A549 (cell line): Measurements from ENCODE around the gene CCDC188. TPM values are rescaled to one million over a fixed set of nuclear protein-coding genes. Genes with fewer than 3 reads are reported as not detected.

ENCODE experiments used
- ATAC-seq, 2 experiments: fragments of 200-7000 bp in 1 of 2; fragments of >200 bp in 1 of 2; cut with Nextera tagmentation in 1 of 2; cut with Tn5 transposase in 1 of 2; 3 replicates each; pipeline versions ENCODE4 v1.8.0 to v1.9.1; 2018 to 2020; ENCODE audit warnings: mild to moderate bottlenecking in 1 of 2, moderate library complexity in 1 of 2
- CTCF ChIA-PET: fragments of 300-600 bp; sonication (Branson Sonifier 250); formaldehyde crosslinking; extraction: SDS; loops from one replicate; lab custom pipeline; 2021; ENCODE audit warnings: antibody characterized with exemption, inconsistent platforms; lab: Yijun Ruan, JAX
- POLR2A ChIA-PET: fragments of 350-600 bp; formaldehyde crosslinking; extraction: SDS; loops from one replicate; lab custom pipeline; 2021; ENCODE audit warnings: antibody characterized with exemption, inconsistent platforms; lab: Yijun Ruan, JAX
- DNase-seq, 2 experiments: peaks; one replicate each; pipeline versions ENCODE4 v3.0.0 to v3.0.0-alpha.2; 2011 to 2016; ENCODE audit warnings: low read depth in 1 of 2, low spot score in 1 of 2
- FAIRE-seq: peaks from 2 replicates; lab custom pipeline; 2011; peaks lifted over from hg19 to GRCh38; lab: Jason Lieb, UNC
- H3K27ac ChIP-seq, 2 experiments: fragments of >200 bp; sonication (Bioruptor Twin); formaldehyde crosslinking; 3 replicates each; pipeline ENCODE4 v1.5.1; 2016 to 2017
- H3K4me1 ChIP-seq: fragments of >200 bp; sonication (Bioruptor Twin); formaldehyde crosslinking; 3 replicates; pipeline ENCODE4 v1.6.1; 2016
- H3K4me2 ChIP-seq: fragments of >200 bp; sonication (Bioruptor Twin); formaldehyde crosslinking; 3 replicates; pipeline ENCODE4 v1.6.1; 2016
- H3K4me3 ChIP-seq: fragments of >200 bp; sonication (Bioruptor Twin); formaldehyde crosslinking; 3 replicates; pipeline ENCODE4 v1.5.1; 2016
- H3K9me3 ChIP-seq: fragments of >200 bp; sonication (Bioruptor Twin); formaldehyde crosslinking; 3 replicates; pipeline ENCODE4 v1.6.1; 2016
- CEBPB ChIP-seq, 2 experiments: fragments of >200 bp in 1 of 2; sonication (Bioruptor Twin) in 1 of 2; formaldehyde crosslinking in 1 of 2; IDR thresholded peaks; 2 replicates each; pipeline ENCODE4 v1.6.1; 2012 to 2016
- EP300 ChIP-seq, 2 experiments: fragments of >200 bp; sonication (Bioruptor Twin); formaldehyde crosslinking; IDR thresholded peaks; 2 replicates in 1 of 2; 3 replicates in 1 of 2; pipeline ENCODE4 v1.6.1; 2016 to 2017
- HEYL ChIP-seq: fragments of 250-450 bp; sonication (Bioruptor Pico); IDR thresholded peaks from 2 replicates; pipeline ENCODE4 v1.8.0; 2021; ENCODE audit warnings: mild to moderate bottlenecking, moderate library complexity
- HOXA7 ChIP-seq: fragments of 250-450 bp; sonication (Bioruptor Pico); IDR thresholded peaks from 2 replicates; pipeline ENCODE4 v1.5.0; 2020; ENCODE audit warnings: mild to moderate bottlenecking, moderate library complexity
- HOXB13 ChIP-seq: fragments of 250-450 bp; sonication (Bioruptor Pico); IDR thresholded peaks from 2 replicates; pipeline ENCODE4 v1.5.0; 2020; ENCODE audit warnings: low read depth, mild to moderate bottlenecking, moderate library complexity
- JUN ChIP-seq, 2 experiments: fragments of >200 bp; sonication (Bioruptor Twin); formaldehyde crosslinking; IDR thresholded peaks; 2 replicates in 1 of 2; 3 replicates in 1 of 2; pipeline ENCODE4 v1.6.1; 2016 to 2017
- KDM1A ChIP-seq: fragments of 200-600 bp; sonication (generic); IDR thresholded peaks from 2 replicates; pipeline ENCODE4 v1.6.1; 2016; ENCODE audit warnings: low read depth, mild to moderate bottlenecking
- MAZ ChIP-seq: fragments of 150-350 bp; IDR thresholded peaks from 2 replicates; pipeline ENCODE4 v1.6.1; 2014; ENCODE audit warnings: antibody characterized with exemption, low read depth, low read length, borderline replicate concordance
- NR3C1 ChIP-seq: fragments of >200 bp; sonication (Bioruptor Twin); formaldehyde crosslinking; IDR thresholded peaks from 3 replicates; pipeline ENCODE4 v1.6.1; 2017
- PHF8 ChIP-seq: fragments of 200-600 bp; sonication (generic); IDR thresholded peaks from 2 replicates; pipeline ENCODE4 v1.6.1; 2016; ENCODE audit warnings: low read depth, mild to moderate bottlenecking, antibody characterized with exemption, moderate library complexity, borderline replicate concordance
- RNF2 ChIP-seq: fragments of 200-600 bp; sonication (generic); IDR thresholded peaks from 2 replicates; pipeline ENCODE4 v1.6.1; 2016; ENCODE audit warnings: low read depth, mild to moderate bottlenecking, antibody characterized with exemption, moderate library complexity, borderline replicate concordance
- SREBF2 ChIP-seq: fragments of 450-650 bp; IDR thresholded peaks from 2 replicates; pipeline ENCODE4 v1.6.1; 2014; ENCODE audit warnings: mild to moderate bottlenecking, moderate library complexity
- TFCP2L1 ChIP-seq: fragments of 250-450 bp; sonication (Bioruptor Pico); IDR thresholded peaks from 2 replicates; pipeline ENCODE4 v1.5.0; 2021; ENCODE audit warnings: mild to moderate bottlenecking
- TP53 ChIP-seq: fragments of 250-450 bp; sonication (Bioruptor Pico); IDR thresholded peaks from 2 replicates; pipeline ENCODE4 v1.5.0; 2021; ENCODE audit warnings: mild to moderate bottlenecking, moderate library complexity
- ZC3H11A ChIP-seq: fragments of 450-650 bp; IDR thresholded peaks from 2 replicates; pipeline ENCODE4 v1.6.1; 2014; ENCODE audit warnings: antibody characterized with exemption, mild to moderate bottlenecking
- ZFP36 ChIP-seq: fragments of 450-650 bp; IDR thresholded peaks from 2 replicates; pipeline ENCODE4 v1.6.1; 2014; ENCODE audit warnings: borderline replicate concordance; ENCODE audit not compliant: partially characterized antibody
- ZSCAN20 ChIP-seq: fragments of 250-450 bp; sonication (Bioruptor Pico); IDR thresholded peaks from 2 replicates; pipeline ENCODE4 v1.8.0; 2022; ENCODE audit warnings: mild to moderate bottlenecking, moderate library complexity
- WGBS: methylation state at CpG from one replicate; pipeline ENCODE4 v1.1.6; 2017; ENCODE audit errors: missing lambda C conversion rate; 5-methylcytosine and 5-hydroxymethylcytosine counted together
- polyA plus RNA-seq, 4 experiments: library from polyadenylated mRNA; depleted of rRNA in 3 of 4; stranded (reverse); fragments of >200 nt; fragmentation: RNase III in 1 of 4; extraction: RNeasy Plus Mini Kit Qiagen cat#74134 plus additional on column Dnase treatment in 1 of 4; gene quantifications; 2 replicates in 3 of 4; 3 replicates in 1 of 4; pipeline ENCODE4 v1.2.3, GENCODE V29; 2011 to 2017
- TF ChIP-seq, protein P1 (sequence below): IDR thresholded peaks from 2 replicates; pipeline ENCODE4 v1.6.1; 2012; ENCODE audit warnings: low read depth, borderline replicate concordance
- TF ChIP-seq, protein P2 (sequence below): IDR thresholded peaks from 2 replicates; pipeline ENCODE4 v1.6.1; 2012
- TF ChIP-seq, protein P3 (sequence below): fragments of 200-600 bp; sonication (generic); IDR thresholded peaks from 2 replicates; pipeline ENCODE4 v1.6.1; 2016; ENCODE audit warnings: antibody characterized with exemption, mild to moderate bottlenecking, moderate library complexity
- TF ChIP-seq, protein P4 (sequence below): fragments of 250-450 bp; sonication (Bioruptor Pico); IDR thresholded peaks from 2 replicates; pipeline ENCODE4 v1.5.0; 2020; ENCODE audit warnings: low read depth, mild to moderate bottlenecking, moderate library complexity
- TF ChIP-seq, protein P5 (sequence below): fragments of 450-650 bp; IDR thresholded peaks from 2 replicates; pipeline ENCODE4 v1.6.1; 2014; ENCODE audit warnings: antibody characterized with exemption
- TF ChIP-seq, protein P6 (sequence below): fragments of 250-450 bp; sonication (Bioruptor Pico); IDR thresholded peaks from 2 replicates; pipeline ENCODE4 v1.5.0; 2021; ENCODE audit warnings: mild to moderate bottlenecking, moderate library complexity, borderline replicate concordance
- TF ChIP-seq, protein P7 (sequence below): fragments of >200 bp; sonication (Bioruptor Twin); formaldehyde crosslinking; IDR thresholded peaks from 3 replicates; pipeline ENCODE4 v1.6.1; 2016

The CCDC188 gene
- polyA plus RNA-seq, 2 of the 4 experiments (the other 2 are of a cell fraction), result not detected

DNA sequence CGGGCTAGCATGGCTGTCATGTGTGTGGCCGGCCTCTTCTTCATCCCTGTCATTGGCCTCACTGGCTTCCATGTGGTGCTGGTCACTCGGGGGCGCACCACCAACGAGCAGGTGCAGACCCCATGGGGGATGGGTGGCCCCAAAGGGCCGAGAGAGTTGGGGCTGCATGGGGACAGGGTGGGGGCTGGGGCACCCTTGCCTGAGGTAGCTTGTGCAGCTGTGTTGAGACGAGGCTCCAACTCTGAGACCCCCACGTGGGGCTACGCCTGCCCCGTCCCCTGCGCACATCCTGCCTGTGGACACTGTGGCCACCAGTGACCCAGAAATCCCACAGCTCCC, 10.8 kb downstream of the CCDC188 start (continued):
- TF ChIP-seq ZFP36 (no peak), MAZ (no peak), TFCP2L1 (no peak)

DNA sequence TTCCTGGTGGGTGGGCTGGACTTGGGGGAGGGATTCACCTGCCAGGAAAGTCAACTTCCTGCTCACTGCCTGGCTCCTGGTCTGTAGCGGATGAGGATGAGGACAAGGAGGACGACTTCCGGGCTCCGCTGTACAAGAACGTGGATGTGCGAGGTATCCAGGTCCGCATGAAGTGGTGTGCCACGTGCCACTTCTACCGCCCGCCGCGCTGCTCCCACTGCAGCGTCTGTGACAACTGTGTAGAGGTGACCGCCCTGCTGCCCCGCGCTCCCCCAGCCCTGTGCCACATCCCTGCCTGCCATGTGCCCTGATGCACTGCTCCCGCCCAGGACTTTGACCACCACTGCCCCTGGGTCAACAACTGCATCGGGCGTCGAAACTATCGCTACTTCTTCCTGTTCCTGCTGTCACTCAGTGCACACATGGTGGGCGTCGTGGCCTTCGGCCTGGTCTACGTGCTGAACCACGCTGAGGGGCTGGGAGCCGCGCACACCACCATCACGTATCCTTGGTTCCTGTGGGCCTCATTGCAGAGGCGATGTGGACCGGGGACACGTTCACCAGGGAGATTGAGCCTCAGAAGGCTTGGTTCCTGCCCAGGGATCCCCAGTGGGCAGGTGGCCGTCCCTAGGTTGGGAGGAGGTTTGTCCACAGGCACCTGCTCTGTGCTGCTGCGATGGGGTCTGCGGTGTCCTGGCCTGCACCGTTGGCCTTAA, 11.3 kb downstream of the CCDC188 start:
- ChIA-PET POLR2A (no interaction called here), CTCF (interaction anchor here (1.2 kb wide), 2 partner anchors 10 to 18 kb away, joined by 3 read pairs; no protein-coding TSS in a partner anchor)
- H3K9me3 ChIP-seq, result no peaks in the 10 kb centered on the region
- H3K4me3 ChIP-seq, result no peak overlapping the region
- no peak overlapping the region for H3K27ac ChIP-seq
- ATAC-seq (no peak), FAIRE-seq (no peak), DNase-seq (no peak)
- H3K4me1 ChIP-seq, result no peaks in the 10 kb centered on the region
- H3K4me2 ChIP-seq, result no peak overlapping the region
- 97% methylated on average over 24 of the region's 36 CpGs for WGBS
- TF ChIP-seq CEBPB (IDR thresholded peaks at IDR 0.05) (no peak), SREBF2 (no peak), HOXA7 (CRISPR knock-in tag) (no peak), TFCP2L1 (no peak), PHF8 (no peak), ZC3H11A (no peak), HOXB13 (CRISPR knock-in tag) (no peak), TP53 (CRISPR knock-in tag) (no peak), NR3C1 (no peak), ZSCAN20 (no peak)
- TF ChIP-seq, protein P1, sequence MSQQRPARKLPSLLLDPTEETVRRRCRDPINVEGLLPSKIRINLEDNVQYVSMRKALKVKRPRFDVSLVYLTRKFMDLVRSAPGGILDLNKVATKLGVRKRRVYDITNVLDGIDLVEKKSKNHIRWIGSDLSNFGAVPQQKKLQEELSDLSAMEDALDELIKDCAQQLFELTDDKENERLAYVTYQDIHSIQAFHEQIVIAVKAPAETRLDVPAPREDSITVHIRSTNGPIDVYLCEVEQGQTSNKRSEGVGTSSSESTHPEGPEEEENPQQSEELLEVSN, result no peak
- TF ChIP-seq, protein P2, sequence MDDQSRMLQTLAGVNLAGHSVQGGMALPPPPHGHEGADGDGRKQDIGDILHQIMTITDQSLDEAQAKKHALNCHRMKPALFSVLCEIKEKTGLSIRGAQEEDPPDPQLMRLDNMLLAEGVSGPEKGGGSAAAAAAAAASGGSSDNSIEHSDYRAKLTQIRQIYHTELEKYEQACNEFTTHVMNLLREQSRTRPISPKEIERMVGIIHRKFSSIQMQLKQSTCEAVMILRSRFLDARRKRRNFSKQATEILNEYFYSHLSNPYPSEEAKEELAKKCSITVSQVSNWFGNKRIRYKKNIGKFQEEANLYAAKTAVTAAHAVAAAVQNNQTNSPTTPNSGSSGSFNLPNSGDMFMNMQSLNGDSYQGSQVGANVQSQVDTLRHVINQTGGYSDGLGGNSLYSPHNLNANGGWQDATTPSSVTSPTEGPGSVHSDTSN, result no peak
- TF ChIP-seq, protein P3, sequence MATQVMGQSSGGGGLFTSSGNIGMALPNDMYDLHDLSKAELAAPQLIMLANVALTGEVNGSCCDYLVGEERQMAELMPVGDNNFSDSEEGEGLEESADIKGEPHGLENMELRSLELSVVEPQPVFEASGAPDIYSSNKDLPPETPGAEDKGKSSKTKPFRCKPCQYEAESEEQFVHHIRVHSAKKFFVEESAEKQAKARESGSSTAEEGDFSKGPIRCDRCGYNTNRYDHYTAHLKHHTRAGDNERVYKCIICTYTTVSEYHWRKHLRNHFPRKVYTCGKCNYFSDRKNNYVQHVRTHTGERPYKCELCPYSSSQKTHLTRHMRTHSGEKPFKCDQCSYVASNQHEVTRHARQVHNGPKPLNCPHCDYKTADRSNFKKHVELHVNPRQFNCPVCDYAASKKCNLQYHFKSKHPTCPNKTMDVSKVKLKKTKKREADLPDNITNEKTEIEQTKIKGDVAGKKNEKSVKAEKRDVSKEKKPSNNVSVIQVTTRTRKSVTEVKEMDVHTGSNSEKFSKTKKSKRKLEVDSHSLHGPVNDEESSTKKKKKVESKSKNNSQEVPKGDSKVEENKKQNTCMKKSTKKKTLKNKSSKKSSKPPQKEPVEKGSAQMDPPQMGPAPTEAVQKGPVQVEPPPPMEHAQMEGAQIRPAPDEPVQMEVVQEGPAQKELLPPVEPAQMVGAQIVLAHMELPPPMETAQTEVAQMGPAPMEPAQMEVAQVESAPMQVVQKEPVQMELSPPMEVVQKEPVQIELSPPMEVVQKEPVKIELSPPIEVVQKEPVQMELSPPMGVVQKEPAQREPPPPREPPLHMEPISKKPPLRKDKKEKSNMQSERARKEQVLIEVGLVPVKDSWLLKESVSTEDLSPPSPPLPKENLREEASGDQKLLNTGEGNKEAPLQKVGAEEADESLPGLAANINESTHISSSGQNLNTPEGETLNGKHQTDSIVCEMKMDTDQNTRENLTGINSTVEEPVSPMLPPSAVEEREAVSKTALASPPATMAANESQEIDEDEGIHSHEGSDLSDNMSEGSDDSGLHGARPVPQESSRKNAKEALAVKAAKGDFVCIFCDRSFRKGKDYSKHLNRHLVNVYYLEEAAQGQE, result no peak
- TF ChIP-seq, protein P4, sequence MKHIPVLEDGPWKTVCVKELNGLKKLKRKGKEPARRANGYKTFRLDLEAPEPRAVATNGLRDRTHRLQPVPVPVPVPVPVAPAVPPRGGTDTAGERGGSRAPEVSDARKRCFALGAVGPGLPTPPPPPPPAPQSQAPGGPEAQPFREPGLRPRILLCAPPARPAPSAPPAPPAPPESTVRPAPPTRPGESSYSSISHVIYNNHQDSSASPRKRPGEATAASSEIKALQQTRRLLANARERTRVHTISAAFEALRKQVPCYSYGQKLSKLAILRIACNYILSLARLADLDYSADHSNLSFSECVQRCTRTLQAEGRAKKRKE, result no peak
- TF ChIP-seq, protein P5, sequence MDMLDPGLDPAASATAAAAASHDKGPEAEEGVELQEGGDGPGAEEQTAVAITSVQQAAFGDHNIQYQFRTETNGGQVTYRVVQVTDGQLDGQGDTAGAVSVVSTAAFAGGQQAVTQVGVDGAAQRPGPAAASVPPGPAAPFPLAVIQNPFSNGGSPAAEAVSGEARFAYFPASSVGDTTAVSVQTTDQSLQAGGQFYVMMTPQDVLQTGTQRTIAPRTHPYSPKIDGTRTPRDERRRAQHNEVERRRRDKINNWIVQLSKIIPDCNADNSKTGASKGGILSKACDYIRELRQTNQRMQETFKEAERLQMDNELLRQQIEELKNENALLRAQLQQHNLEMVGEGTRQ, result no peak
- TF ChIP-seq, all 56 proteins: peak for 0

DNA sequence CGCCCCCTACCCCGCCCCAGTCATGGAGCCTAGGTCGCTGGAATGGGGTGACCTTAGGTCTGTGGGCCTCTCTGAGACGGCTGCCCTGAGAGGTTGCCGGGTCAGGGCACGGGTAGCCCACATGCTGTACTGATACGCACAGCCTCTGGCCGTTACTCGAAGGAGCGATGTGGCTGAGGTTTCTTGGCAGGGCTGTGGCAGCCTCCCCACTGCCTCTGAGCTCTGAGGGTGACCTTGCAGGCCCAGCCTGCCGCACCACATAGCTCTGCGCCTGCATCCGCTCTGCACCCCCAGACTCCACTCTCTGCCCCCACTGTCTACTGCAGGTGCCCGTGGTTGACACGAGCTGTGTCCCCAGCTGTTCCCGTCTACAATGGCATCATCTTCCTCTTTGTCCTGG, 12.0 kb downstream of the CCDC188 start:
- no peak for DNase-seq
- ChIA-PET POLR2A (no interaction called here), CTCF (interaction anchor here (1.2 to 1.6 kb wide), 3 partner anchors 10 to 18 kb away, joined by 3 to 4 read pairs (median 4); no protein-coding TSS in a partner anchor)
- ATAC-seq, result no peak
- Histone ChIP-seq H3K9me3 (no peaks in the 10 kb centered on the region), H3K27ac (no peak overlapping the region), H3K4me3 (no peak overlapping the region), H3K4me1 (no peaks in the 10 kb centered on the region; the same call in 2 of the 3 replicates), H3K4me2 (no peak overlapping the region)
- FAIRE-seq, result no peak
- WGBS, result 96% methylated on average over 6 of the region's 16 CpGs
- TF ChIP-seq, protein P6, sequence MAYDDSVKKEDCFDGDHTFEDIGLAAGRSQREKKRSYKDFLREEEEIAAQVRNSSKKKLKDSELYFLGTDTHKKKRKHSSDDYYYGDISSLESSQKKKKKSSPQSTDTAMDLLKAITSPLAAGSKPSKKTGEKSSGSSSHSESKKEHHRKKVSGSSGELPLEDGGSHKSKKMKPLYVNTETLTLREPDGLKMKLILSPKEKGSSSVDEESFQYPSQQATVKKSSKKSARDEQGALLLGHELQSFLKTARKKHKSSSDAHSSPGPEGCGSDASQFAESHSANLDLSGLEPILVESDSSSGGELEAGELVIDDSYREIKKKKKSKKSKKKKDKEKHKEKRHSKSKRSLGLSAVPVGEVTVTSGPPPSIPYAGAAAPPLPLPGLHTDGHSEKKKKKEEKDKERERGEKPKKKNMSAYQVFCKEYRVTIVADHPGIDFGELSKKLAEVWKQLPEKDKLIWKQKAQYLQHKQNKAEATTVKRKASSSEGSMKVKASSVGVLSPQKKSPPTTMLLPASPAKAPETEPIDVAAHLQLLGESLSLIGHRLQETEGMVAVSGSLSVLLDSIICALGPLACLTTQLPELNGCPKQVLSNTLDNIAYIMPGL (CRISPR knock-in tag), result no peak
- TF ChIP-seq, protein P7, sequence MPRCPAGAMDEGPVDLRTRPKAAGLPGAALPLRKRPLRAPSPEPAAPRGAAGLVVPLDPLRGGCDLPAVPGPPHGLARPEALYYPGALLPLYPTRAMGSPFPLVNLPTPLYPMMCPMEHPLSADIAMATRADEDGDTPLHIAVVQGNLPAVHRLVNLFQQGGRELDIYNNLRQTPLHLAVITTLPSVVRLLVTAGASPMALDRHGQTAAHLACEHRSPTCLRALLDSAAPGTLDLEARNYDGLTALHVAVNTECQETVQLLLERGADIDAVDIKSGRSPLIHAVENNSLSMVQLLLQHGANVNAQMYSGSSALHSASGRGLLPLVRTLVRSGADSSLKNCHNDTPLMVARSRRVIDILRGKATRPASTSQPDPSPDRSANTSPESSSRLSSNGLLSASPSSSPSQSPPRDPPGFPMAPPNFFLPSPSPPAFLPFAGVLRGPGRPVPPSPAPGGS, result no peak
- no peak for TF ChIP-seq RNF2
- TF ChIP-seq EP300 (IDR thresholded peaks at IDR 0.05), result no peak
- TF ChIP-seq JUN (IDR thresholded peaks at IDR 0.05), result no peak
- TF ChIP-seq, protein P4, result no peak
- TF ChIP-seq KDM1A, result no peak
- TF ChIP-seq HEYL (CRISPR knock-in tag), result no peak
